DMS114 treated with DMSO at 0.1 percent for 48 hours (cell line): ENCODE data around the gene RTN4IP1.

Source experiments
- DNase-seq: peaks from one replicate; lab custom pipeline; 2025; ENCODE audit not compliant: unreplicated experiment; lab: John Stamatoyannopoulos, UW

The RTN4IP1 gene

DNA sequence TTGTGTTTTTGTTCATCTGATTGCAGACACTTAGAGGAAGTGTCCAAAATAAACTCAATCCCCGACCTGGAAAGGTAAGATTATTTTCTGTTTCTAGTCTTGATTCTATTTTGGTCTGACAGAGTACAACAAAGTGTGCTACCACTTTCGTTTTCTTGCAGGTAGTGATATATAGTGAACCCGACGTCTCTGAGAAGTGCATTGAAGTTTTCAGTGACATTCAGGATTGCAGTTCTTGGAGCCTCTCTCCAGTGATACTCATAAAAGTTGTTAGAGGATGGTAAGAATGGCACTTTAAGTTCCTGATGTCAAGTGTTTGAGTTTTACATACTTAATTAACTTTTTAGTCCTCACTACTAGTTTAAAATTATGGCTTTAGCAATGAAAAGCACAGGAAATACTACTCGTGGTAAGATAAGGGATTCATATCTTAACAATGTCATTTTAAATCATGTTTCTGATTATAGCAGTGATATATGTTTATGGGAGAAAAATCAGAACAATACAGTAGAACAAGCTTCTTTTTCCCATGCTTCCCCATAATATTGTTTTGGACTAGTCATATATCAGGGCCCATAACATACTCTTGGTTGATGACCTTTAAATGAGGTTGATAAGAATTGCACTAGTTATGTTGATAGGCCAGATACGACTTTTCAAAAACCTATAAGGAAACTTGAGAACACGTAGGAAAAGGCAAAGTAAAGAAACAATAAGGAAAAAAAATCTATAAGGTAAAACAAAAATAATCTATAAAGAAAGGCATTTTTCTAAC, 104.0 kb downstream of the RTN4IP1 start:
- DNase-seq = no peak

DNA sequence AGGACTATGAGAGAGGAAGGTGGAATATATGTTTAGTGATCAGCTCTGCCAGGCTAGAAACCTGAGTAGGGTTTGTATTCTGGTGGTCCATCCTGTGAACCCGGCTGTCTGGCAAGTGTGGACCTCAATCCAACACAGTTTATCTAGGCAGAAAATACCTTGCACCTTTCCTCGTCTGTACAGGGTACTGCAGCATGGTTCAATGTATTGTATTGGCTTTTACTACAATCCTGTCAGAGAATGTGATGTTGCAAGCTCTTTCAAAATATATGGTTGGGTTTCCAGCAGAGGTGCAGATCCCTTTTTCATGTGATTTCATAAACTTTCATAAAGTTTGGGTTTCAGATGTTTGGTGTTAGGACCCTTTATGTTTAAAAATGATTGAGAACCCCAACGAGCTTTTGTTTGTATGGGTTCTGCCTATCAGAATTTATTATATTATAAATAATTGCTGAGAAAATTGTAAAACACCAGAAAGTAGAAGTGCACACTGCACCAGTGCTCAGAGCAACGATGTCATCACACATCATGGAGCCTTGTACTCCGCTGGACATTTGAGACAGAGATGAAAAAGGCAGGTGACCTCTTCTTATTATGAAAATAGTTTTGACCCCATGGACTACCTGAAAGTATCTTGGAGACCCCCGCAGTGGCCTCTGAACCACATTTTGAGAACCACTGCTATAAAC, 106.6 kb downstream of the RTN4IP1 start:
- no peak for DNase-seq
